BE2C (cell line): Measurements from ENCODE around the gene INSIG2.

Experiments
- DNase-seq: peaks from one replicate; pipeline ENCODE4 v3.0.0-alpha.2; 2020
- H3K27me3 ChIP-seq: fragments of 250-450 bp; sonication (Bioruptor Pico); 2 replicates; pipeline ENCODE4 v1.5.1; 2020; ENCODE audit warnings: mild to moderate bottlenecking
- H3K36me3 ChIP-seq: fragments of 250-450 bp; sonication (Bioruptor Pico); 2 replicates; pipeline ENCODE4 v1.5.1; 2020; ENCODE audit warnings: mild to moderate bottlenecking
- H3K4me1 ChIP-seq: fragments of 250-450 bp; sonication (Bioruptor Pico); 2 replicates; pipeline ENCODE4 v1.5.1; 2020
- H3K4me3 ChIP-seq: 2 replicates; pipeline ENCODE4 v1.5.1; 2011; ENCODE audit warnings: low read depth, low read length
- H3K9me3 ChIP-seq: fragments of 250-450 bp; sonication (Bioruptor Pico); 2 replicates; pipeline ENCODE4 v1.5.1; 2020
- CTCF ChIP-seq: IDR thresholded peaks from 2 replicates; pipeline ENCODE4 v1.5.1; 2012; ENCODE audit warnings: mild to moderate bottlenecking, low read depth, low read length

Gene INSIG2

GRCh38 chr2:118084491-118085089 lies 3.7 kb upstream of the INSIG2 start:
- DNase-seq, result no peak
- Histone ChIP-seq H3K36me3 (no peaks in the 10 kb centered on the region), H3K4me1 (no peaks in the 10 kb centered on the region), H3K9me3 (no peaks in the 10 kb centered on the region), H3K27me3 (peaks cover 16% of the 10 kb centered on the region), H3K4me3 (no peak overlapping the region)
- no peak for TF ChIP-seq CTCF

DNA sequence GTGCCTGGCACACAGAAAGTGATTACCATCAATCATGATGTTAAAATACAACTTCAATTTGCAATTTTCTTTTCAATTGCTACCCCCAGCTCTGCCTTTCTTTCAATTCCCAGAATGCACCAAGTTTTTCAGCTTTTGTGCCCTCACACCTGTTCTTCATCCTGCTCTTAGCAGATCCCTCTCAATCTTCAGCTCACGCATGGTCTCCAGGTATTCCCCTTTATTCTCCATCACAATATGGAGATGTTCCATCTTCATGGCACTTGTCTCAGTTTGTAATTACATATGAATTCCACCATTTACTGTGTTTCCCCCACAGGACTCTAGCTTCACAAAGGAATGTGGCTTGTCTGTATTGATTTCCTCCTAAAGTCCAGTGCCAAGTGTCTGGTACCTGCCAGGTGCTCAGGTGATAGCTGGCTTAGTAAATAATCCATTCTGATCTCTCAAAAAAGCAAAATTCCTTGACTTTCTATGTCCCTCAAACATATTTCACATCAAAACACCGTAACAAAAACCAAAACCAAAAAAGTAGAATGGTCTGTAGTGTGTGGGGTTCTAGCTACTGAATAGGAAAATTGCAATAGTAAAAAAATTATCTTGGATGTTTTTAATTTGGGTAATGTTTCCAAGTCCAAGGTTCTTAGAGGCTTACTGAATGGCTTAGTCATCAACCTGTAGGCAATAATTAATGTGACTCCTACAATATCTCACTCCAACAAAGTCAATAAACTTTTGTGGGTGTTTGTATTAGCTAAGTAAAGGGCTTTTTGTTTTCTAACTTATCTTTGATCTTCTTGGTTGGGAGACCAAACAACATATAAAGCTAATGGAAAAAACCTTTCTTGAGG lies 2.9 kb upstream of the INSIG2 start:
- no peak for DNase-seq
- Histone ChIP-seq H3K4me3 (no peak overlapping the region), H3K9me3 (no peaks in the 10 kb centered on the region), H3K36me3 (no peaks in the 10 kb centered on the region), H3K27me3 (peaks cover 12% of the 10 kb centered on the region), H3K4me1 (no peaks in the 10 kb centered on the region)
- TF ChIP-seq CTCF, result no peak

DNA sequence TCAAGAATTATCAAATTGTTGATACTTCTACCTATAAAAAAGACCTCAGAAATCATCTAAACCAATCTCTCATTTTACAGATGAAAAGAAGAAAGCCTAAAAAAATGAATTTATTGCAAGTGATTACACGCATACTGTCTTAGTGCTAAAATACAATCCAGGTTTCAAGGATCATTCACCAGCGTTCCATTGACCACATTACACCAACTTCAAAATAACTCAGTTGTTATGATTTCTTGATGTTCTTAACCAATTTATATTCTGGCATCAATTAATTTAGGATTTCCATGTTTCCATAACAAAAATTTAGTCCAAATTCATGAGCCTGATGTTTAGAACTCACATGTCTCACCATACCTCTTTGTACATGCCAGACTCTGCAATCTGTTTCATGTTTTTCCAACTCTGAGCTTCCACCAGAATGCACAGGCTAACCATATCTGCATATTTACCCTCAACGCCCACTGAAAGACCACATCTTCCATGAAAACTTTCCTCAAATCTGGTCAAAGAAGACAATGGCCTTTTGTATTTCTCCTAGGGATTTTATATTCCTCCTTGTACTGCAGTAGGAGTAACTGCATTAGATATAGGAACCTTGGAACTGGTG lies 2.1 kb upstream of the INSIG2 start:
- no peak for DNase-seq
- H3K4me1 ChIP-seq, result no peaks in the 10 kb centered on the region
- no peaks in the 10 kb centered on the region for H3K36me3 ChIP-seq
- H3K9me3 ChIP-seq, result no peaks in the 10 kb centered on the region
- H3K4me3 ChIP-seq, result no peak overlapping the region
- H3K27me3 ChIP-seq, result peaks cover 4% of the 10 kb centered on the region
- no peak for TF ChIP-seq CTCF

GRCh38 chr2:118089139-118089800 lies 999 bp downstream of the INSIG2 start:
- TF ChIP-seq CTCF, result no peak
- H3K4me1 ChIP-seq, result no peaks in the 10 kb centered on the region
- H3K4me3 ChIP-seq, result peak overlapping the region; percentile 79
- H3K27me3 ChIP-seq, result no peaks in the 10 kb centered on the region; the same call in 1 of the 2 replicates
- no peaks in the 10 kb centered on the region for H3K9me3 ChIP-seq
- no peaks in the 10 kb centered on the region for H3K36me3 ChIP-seq
- DNase-seq, result no peak

- DNase-seq, result no peak
- Histone ChIP-seq H3K4me3 (no peak overlapping the region), H3K4me1 (no peaks in the 10 kb centered on the region), H3K27me3 (no peaks in the 10 kb centered on the region; the same call in 1 of the 2 replicates), H3K36me3 (no peaks in the 10 kb centered on the region), H3K9me3 (no peaks in the 10 kb centered on the region)
- no peak for TF ChIP-seq CTCF
These were observed 2.3 kb downstream of the INSIG2 start for GRCh38 chr2:118090387-118091139.
